PC-3 (cell line): ENCODE results near the gene SNIP1. TPM values are rescaled to one million over a fixed set of nuclear protein-coding genes. Genes with fewer than 3 reads are reported as not detected.

Experiments
- ATAC-seq: fragments of 200-7000 bp; cut with Tn5 transposase; 2 replicates; pipeline ENCODE4 v1.9.1; 2020; ENCODE audit warnings: mild to moderate bottlenecking, moderate library complexity
- BruUV-seq: library from RNA; stranded (reverse); fragments of 400-500 nt; replicated peaks from 2 replicates; lab custom pipeline; 2021; lab: Mats Ljungman, UMichigan
- CTCF ChIA-PET: fragments of 300-600 bp; sonication (Branson Sonifier 250); formaldehyde crosslinking; loops from one replicate; lab custom pipeline; 2022; ENCODE audit warnings: antibody characterized with exemption; lab: Charles Lee
- POLR2A ChIA-PET: fragments of 300-600 bp; sonication (Branson Sonifier 250); formaldehyde crosslinking; loops from one replicate; lab custom pipeline; 2022; ENCODE audit warnings: antibody characterized with exemption; ENCODE audit not compliant: unreplicated experiment; lab: Charles Lee
- DNase-seq: peaks from one replicate; pipeline ENCODE4 v3.0.0-alpha.2; 2015
- H2AFZ ChIP-seq: fragments of 300-600 bp; sonication (generic); 2 replicates; pipeline ENCODE4 v1.6.0; 2016; ENCODE audit warnings: antibody characterized with exemption, low read length
- H3F3A ChIP-seq: fragments of 300-600 bp; sonication (generic); one replicate; pipeline ENCODE4 v1.6.0; 2017; ENCODE audit warnings: antibody characterized with exemption, low read length, control low read depth, mild to moderate bottlenecking; ENCODE audit not compliant: unreplicated experiment
- H3K27ac ChIP-seq: fragments of 300-600 bp; sonication (generic); 2 replicates; pipeline ENCODE4 v1.5.1; 2016; ENCODE audit warnings: mild to moderate bottlenecking, low read length
- H3K27me3 ChIP-seq: fragments of 300-600 bp; sonication (generic); 2 replicates; pipeline ENCODE4 v1.6.1; 2016; ENCODE audit warnings: low read length, mixed read lengths
- H3K36me3 ChIP-seq: fragments of 300-600 bp; sonication (generic); 2 replicates; pipeline ENCODE4 v1.6.1; 2016; ENCODE audit warnings: low read depth, mixed run types, low read length, mixed read lengths
- H3K4me1 ChIP-seq: fragments of 300-600 bp; sonication (generic); 2 replicates; pipeline ENCODE4 v1.5.1; 2016; ENCODE audit warnings: low read length; ENCODE audit not compliant: insufficient read depth
- H3K4me2 ChIP-seq: fragments of 300-600 bp; sonication (generic); 2 replicates; pipeline ENCODE4 v1.6.0; 2016; ENCODE audit warnings: low read length
- H3K4me3 ChIP-seq: fragments of 300-600 bp; sonication (generic); 2 replicates; pipeline ENCODE4 v1.5.1; 2016; ENCODE audit warnings: mild to moderate bottlenecking, low read length, mixed read lengths
- H3K79me2 ChIP-seq: fragments of 300-600 bp; sonication (generic); 2 replicates; pipeline ENCODE4 v1.6.1; 2017; ENCODE audit warnings: low read length, mixed read lengths
- H3K9ac ChIP-seq: fragments of 300-600 bp; sonication (generic); 2 replicates; pipeline ENCODE4 v1.6.0; 2016; ENCODE audit warnings: mild to moderate bottlenecking, low read length
- H3K9me2 ChIP-seq: fragments of 300-600 bp; sonication (generic); replicated peaks from 2 replicates; pipeline ENCODE4 v1.6.1; 2016; ENCODE audit warnings: mixed run types, low read length, mixed read lengths
- H3K9me3 ChIP-seq: fragments of 300-600 bp; sonication (generic); 2 replicates; pipeline ENCODE4 v1.6.1; 2016; ENCODE audit warnings: low read length, mixed read lengths
- H4K20me1 ChIP-seq: fragments of 300-600 bp; sonication (generic); 2 replicates; pipeline ENCODE4 v1.6.1; 2016; ENCODE audit warnings: low read length, mixed read lengths
- CTCF ChIP-seq: fragments of 300-600 bp; sonication (generic); conservative IDR thresholded peaks from 2 replicates; pipeline ENCODE4 v1.5.1; 2017; ENCODE audit warnings: antibody characterized with exemption, low read depth, mild to moderate bottlenecking, low read length
- EZH2 ChIP-seq: fragments of 300-600 bp; sonication (generic); IDR thresholded peaks from one replicate; pipeline ENCODE4 v1.6.1; 2017; ENCODE audit warnings: antibody characterized with exemption, mild to moderate bottlenecking, low read length; ENCODE audit not compliant: unreplicated experiment
- EZH2phosphoT487 ChIP-seq: fragments of 300-600 bp; sonication (generic); IDR thresholded peaks from 2 replicates; pipeline ENCODE4 v1.6.1; 2018; ENCODE audit warnings: mild to moderate bottlenecking, antibody characterized with exemption, low read length, borderline replicate concordance
- intact Hi-C: fragments of 100-400 bp; cut with micrococcal nuclease; formaldehyde crosslinking; loops from 2 replicates; pipeline ENCODE4 v1.9.0; 2023
- total RNA-seq: library from RNA; depleted of rRNA; stranded (reverse); fragments of >200 nt; gene quantifications from 2 replicates; pipeline ENCODE4 v1.2.3, GENCODE V29; 2014

Gene SNIP1
- total RNA-seq, 1 experiment from 2014 or later = 23.1 TPM

DNA sequence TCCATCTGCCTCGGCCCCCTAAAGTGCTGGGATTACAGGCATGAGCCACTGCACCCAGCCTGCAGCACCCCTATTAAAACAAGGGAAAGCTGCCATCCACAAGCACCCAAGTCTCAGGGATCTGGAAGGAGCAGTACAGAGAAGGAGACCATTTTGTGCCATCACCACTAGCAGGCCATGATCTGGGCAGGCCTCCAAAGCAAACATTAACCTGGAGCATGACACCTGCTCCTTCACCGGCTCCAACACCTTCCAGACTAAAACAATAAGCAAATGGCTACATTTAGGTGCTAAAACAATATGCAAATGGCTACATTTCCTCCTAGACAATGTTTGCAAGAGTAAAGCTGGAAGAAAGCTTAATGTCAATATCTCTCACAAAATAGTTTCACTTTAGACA is 56.3 kb downstream of the SNIP1 start:
- ATAC-seq = no peak
- H3K4me3 ChIP-seq = no peak overlapping the region
- H3K27ac ChIP-seq = no peak overlapping the region
- DNase-seq = peak; percentile 61
- TF ChIP-seq CTCF = no peak
- TF ChIP-seq EZH2phosphoT487 = no peak
- TF ChIP-seq EZH2 = no peak
- peaks cover 11% of the 10 kb centered on the region for H3F3A ChIP-seq
- H3K4me2 ChIP-seq = peak overlapping the region; percentile 55
- no peak overlapping the region for H3K9ac ChIP-seq
- POLR2A ChIA-PET = no interaction called here
- no peaks in the 10 kb centered on the region for H3K9me2 ChIP-seq
- H2AFZ ChIP-seq = no peak overlapping the region
- no TSS peak for BruUV-seq
- peaks cover 18% of the 10 kb centered on the region for H3K79me2 ChIP-seq
- peaks cover 29% of the 10 kb centered on the region for H3K36me3 ChIP-seq
- no peaks in the 10 kb centered on the region for H4K20me1 ChIP-seq
- intact Hi-C loops = no loop called here
- CTCF ChIA-PET = no interaction called here
- peaks cover 55% of the 10 kb centered on the region for H3K4me1 ChIP-seq
- no peaks in the 10 kb centered on the region for H3K9me3 ChIP-seq
- H3K27me3 ChIP-seq = no peaks in the 10 kb centered on the region

- ATAC-seq = peak; percentile 52
- TF ChIP-seq EZH2phosphoT487 (no peak), CTCF (no peak), EZH2 (no peak)
- Histone ChIP-seq H3K4me3 (peak overlapping the region; percentile 18; the same call in 1 of the 2 replicates), H3K27ac (peak overlapping the region; percentile 68), H3K27me3 (no peaks in the 10 kb centered on the region), H4K20me1 (no peaks in the 10 kb centered on the region), H3K79me2 (peaks cover 18% of the 10 kb centered on the region), H3K4me2 (peak overlapping the region; percentile 77), H3F3A (peaks cover 11% of the 10 kb centered on the region), H3K9me3 (no peaks in the 10 kb centered on the region), H3K36me3 (peaks cover 27% of the 10 kb centered on the region), H3K9me2 (no peaks in the 10 kb centered on the region), H2AFZ (no peak overlapping the region), H3K4me1 (peaks cover 53% of the 10 kb centered on the region), H3K9ac (0 out of 2 replicates have a peak overlapping the region, but pooled peaks have one; percentile 4)
- DNase-seq = peak; percentile 91
- intact Hi-C loops = no loop called here
- no TSS peak for BruUV-seq
- CTCF ChIA-PET = interaction anchor here (0.8 to 1.7 kb wide), 4 partner anchors 9 to 58 kb away, joined by 3 to 10 read pairs (median 8); partner anchors contain the start of gene SNIP1
- POLR2A ChIA-PET = interaction anchor here (1.3 kb wide), 1 partner anchor 21 kb away, joined by 12 read pairs; the partner anchor contains the start of gene ZC3H12A
Measured at GRCh38 chr1:37495875-37496274, 58.2 kb downstream of the SNIP1 start.

DNA sequence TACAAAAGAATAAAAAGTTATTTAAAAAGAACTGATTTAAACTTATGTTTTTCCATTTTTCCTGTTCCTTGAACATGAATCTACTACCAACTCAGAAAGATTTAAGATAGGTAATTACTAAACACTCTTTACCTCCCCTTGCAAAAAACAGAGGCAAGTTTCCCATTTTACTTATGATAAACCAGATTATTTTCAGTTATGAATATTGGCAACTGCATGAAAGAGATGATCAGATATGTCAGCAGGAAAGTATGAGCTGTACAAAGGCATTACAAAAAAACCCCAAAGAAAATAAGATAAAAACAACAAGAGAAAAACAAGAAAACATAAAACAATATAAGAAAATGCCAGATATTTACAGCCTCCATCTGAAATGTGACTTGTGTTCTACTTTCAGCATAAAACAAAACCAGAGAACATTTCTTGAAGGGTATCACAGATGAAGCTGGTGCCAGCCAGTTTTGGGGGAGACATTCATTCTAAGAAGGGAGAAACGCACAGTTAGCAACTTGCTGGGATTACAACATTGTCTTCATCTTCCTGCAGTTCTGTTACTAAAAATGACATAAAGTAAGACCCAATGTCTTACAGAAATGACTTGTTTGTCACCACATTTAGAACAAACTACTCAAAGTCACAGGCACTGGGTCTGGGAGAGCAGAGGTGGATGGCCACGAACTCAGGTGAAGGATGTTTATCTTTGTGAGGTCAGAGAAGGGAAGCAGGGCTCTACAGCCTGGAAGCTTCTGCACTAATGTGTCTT is 60.6 kb downstream of the SNIP1 start:
- Histone ChIP-seq H3K4me2 (no peak overlapping the region), H3K4me3 (no peak overlapping the region), H3K9ac (no peak overlapping the region), H3K79me2 (peaks cover 18% of the 10 kb centered on the region), H3K36me3 (peaks cover 33% of the 10 kb centered on the region), H3K27me3 (no peaks in the 10 kb centered on the region), H4K20me1 (no peaks in the 10 kb centered on the region), H3F3A (peaks cover 6% of the 10 kb centered on the region), H3K9me3 (no peaks in the 10 kb centered on the region), H3K27ac (no peak overlapping the region), H3K9me2 (no peaks in the 10 kb centered on the region), H2AFZ (no peak overlapping the region), H3K4me1 (peaks cover 31% of the 10 kb centered on the region)
- intact Hi-C loops = no loop called here
- POLR2A ChIA-PET = no interaction called here
- CTCF ChIA-PET = no interaction called here
- TSS peak; percentile 21 for BruUV-seq
- no peak for DNase-seq
- TF ChIP-seq EZH2phosphoT487 (no peak), CTCF (no peak), EZH2 (no peak)
- ATAC-seq = no peak
